ENCODE measurements around the gene JPH3.
A peak's percentile ranks its signal among the peaks of the same experiment; 100 is the strongest.

Gene JPH3

GRCh38 chr16:87627542-87628245, 25.4 kb downstream of the JPH3 start:
- no peak for DNase-seq

GRCh38 chr16:87628246-87628923, 26.1 kb downstream of the JPH3 start:
- DNase-seq, result no peak

DNA sequence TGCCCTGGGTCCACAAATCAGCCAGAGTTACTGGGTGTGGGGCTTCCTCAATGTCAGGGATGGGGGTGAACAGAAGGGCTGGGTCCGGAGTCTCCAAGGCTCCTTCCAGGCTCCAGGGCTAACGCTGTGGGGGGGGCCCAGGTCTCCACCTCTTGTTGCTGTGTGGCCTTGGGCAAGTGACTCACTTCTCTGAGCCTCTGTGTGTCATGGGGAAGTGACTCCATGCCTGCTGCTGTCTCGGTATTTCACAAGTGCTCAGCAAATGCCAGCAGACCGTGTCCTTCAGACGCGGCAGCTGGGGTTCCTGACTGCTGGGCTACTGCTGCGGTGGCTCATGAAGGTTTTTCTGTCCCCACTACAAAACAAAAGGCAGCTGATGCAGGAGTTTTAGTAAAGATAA, 26.6 kb downstream of the JPH3 start:
- DNase-seq, result peak; percentile 11

GRCh38 chr16:87631067-87631466, 28.8 kb downstream of the JPH3 start:
- no peak for DNase-seq

DNA sequence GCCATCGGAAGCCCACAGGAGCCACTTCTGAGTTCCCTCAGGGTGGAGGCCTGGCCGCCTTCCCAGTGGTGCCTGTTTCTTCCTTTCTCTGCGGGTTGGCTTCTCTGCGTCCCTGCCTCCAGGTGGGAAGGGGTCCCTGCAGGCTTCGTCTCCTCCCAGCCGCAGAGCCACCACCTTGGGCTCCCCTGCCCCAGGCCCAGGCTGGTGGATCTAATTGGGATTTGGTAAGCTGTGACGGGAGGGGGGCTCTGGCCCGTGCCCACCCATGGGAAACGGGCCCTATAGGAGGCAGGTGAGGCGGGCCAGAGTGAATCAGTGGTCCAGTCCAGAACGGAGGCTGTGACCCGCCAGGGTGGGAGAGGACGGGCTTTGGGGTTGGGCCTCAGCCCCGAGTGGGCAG, 32.1 kb downstream of the JPH3 start:
- DNase-seq, result no peak

- DNase-seq, result peak; percentile 30
Observed at GRCh38 chr16:87635541-87636049, 33.3 kb downstream of the JPH3 start.

DNA sequence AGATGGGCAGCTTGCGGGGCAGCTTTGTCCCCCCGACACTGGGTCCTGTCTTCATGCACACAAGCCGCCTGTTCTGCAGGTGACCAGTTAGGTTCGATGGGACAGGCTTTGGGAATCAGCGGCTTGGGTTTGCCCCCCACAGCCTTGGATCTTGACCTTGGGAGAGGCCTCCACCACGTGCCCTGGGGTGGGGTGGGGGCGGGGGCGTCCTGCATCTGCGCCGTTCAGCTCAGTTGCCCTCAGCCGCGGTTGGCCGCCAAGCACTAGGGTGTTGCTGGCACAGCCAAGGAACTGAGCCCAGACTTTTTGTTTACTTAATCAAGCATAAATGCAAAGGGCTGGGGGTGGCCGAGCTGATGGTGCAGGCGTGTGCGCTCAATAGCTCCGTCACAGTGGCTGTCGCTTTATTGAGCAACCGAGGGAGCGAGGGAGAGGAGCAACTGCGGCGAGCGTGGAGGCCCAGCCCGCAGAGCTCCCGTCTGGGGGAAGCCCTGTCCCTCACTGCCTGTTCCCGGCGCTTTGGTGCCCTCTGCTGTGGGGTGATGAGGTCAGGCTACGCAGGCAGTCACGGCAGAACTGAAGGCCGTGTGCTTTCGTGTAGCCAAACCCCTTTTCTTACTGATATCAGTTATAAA, 33.9 kb downstream of the JPH3 start:
- DNase-seq, result peak; percentile 82

- DNase-seq, result no peak
Observed at GRCh38 chr16:87636741-87637140, 34.4 kb downstream of the JPH3 start.

DNA sequence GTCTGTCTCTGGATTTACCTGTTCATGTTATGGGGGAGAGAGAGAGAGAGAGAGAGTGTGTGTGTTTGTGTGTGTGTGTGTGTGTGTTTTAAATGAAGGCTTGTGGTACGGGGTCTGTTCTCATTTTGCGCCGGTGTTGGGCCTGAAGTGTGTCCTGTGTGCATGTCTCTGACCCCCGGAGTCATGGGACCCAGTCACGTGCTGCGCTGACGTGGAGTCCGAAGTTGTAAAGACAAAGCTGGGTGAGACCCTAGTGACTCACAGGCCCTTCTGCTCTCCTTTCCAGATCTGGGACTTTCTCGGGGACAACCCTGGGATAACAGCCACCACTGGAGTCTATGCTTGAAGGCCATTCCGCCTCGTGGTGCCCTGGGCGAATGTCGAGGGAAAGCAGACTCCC, 35.0 kb downstream of the JPH3 start:
- DNase-seq, result no peak

DNA sequence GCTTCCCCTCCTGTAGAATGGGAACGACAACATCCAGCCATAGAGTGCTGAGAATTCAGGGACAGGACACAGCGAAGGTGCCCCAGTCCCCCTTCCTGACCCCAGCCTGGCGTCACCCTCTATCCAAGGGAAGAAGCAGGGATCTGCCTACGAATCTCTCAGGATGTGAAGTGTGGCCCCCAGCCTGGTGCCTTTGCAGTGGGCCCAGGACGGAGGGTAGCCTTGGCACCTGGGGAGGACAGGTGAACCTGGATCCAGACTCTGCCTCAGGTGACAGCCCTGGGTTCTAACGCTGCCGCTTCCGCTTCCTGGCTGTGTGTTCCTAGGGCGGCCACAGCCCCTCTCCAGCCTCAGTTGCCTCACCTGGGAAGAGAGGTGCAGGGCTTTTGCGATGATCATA, 36.4 kb downstream of the JPH3 start:
- DNase-seq, result no peak

- no peak for DNase-seq
Observed at GRCh38 chr16:87641721-87642120, 39.4 kb downstream of the JPH3 start.

- DNase-seq, result no peak
Observed at GRCh38 chr16:87642491-87642890, 40.2 kb downstream of the JPH3 start.

DNA sequence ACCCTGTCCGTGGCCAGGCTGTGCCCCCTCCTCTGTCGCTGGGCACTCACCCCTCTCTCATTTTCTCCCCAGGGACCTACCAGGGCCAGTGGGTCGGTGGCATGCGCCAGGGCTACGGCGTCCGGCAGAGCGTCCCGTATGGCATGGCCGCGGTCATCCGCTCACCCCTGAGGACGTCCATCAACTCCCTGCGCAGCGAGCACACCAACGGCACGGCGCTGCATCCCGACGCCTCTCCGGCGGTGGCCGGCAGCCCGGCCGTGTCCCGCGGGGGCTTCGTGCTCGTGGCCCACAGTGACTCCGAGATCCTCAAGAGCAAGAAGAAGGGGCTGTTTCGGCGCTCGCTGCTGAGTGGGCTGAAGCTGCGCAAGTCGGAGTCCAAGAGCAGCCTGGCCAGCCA, 41.9 kb downstream of the JPH3 start:
- no peak for DNase-seq

DNA sequence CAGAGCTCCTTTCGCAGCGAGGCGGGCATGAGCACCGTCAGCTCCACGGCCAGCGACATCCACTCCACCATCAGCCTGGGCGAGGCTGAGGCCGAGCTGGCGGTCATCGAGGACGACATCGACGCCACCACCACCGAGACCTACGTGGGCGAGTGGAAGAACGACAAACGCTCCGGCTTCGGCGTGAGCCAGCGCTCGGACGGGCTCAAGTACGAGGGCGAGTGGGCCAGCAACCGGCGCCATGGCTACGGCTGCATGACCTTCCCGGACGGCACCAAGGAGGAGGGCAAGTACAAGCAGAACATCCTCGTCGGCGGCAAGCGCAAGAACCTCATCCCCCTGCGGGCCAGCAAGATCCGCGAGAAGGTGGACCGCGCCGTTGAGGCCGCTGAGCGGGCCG, 42.3 kb downstream of the JPH3 start:
- DNase-seq, result no peak

- DNase-seq, result no peak
Observed at GRCh38 chr16:87645802-87646201, 43.5 kb downstream of the JPH3 start.

DNA sequence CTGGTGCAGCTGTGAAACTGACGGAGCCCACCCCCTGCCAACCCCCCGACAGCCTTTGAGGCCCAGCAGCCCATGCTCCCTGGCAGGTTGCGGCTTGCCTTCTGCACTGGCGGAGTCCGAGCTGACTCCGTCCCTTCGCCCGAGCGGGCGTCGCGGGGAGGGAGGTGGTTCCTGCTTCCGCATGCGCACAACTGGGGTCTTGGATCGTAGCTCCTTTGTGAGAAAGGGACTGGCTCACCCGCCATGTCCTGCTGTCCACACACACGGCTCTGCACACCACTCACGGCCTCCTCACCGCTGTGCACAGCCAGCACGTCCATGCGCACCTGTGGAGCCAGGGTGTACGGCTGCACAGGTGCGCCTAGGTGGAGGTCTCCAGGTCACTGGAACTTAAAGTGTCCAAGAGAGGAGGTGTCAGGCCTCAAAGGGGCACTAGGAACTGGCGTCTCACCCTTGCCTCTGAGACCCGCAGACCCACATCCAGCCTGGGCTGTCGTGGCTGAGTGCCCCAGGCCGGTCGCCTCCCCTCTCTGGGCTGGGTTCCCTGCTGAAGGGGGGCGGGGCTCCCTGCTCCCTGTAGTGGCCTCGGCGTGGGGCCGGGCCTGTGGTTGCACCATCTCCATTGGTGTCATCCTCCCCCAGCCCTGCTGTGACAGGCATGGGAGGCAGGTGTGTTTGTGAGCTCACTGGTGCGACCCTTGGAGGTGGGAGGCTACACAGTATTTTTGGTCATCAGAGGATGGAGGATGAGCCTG, 45.3 kb downstream of the JPH3 start:
- no peak for DNase-seq

GRCh38 chr16:87648236-87648635, 45.9 kb downstream of the JPH3 start:
- no peak for DNase-seq

GRCh38 chr16:87648698-87649487, 46.6 kb downstream of the JPH3 start:
- no peak for DNase-seq

DNA sequence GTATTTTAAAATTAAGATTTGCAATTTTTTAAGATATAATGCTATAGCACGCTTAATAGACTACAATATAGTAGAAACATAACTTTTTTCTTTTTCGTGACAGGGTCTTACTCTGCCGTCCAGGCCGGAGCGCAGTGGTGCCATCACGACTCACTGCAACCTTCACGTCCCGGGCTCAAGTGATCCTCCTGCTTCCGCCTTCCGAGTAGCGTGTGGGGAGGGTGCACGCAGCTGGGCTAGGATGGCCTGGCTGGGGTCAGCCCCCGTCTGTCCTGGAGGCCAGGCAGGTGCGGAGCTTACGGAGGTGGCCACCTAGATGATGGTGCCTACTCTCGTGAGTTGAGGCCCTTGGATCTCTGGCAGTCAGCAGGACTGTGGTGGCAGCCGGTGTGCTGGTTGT, 50.1 kb downstream of the JPH3 start:
- no peak for DNase-seq

DNA sequence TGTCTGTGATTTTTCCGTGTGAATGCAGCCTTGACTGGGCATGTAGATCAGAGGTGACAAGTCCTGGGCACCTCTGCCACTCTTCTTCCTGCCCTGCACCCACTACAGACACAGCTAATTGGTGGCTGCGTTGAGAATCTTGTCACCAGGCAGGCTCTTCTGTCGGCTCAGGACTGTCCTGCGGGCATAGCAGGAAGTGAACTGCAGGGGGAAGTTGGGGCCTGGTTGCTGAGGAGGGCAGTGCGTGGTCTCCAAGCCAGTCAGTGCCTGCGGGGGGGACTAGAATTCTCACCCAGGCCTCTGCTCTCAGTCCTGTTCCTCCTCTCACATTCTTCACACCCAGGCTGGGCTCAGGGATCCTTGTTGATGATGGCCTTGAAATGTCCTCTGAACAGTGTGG, 50.5 kb downstream of the JPH3 start:
- no peak for DNase-seq

DNA sequence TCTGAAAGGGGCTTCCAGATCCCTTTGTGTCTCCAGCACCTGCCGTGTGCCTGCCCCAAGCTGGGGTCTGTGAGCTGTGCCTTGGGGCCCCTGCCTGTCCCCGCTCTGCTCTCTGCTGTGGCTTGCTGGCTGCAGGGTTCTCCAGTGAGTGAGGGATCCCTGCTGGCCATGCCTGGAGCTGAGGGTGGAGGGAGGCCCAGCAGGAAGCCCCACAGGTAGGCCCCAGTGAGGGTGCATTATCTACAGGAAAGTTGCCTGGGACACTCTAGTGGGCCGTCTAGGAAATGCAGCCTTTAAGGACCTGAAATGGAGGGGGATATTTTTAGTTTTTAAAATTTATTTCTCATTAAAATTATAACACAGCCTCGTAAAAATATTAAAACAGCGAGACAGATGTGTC, 50.9 kb downstream of the JPH3 start:
- DNase-seq, result no peak

DNA sequence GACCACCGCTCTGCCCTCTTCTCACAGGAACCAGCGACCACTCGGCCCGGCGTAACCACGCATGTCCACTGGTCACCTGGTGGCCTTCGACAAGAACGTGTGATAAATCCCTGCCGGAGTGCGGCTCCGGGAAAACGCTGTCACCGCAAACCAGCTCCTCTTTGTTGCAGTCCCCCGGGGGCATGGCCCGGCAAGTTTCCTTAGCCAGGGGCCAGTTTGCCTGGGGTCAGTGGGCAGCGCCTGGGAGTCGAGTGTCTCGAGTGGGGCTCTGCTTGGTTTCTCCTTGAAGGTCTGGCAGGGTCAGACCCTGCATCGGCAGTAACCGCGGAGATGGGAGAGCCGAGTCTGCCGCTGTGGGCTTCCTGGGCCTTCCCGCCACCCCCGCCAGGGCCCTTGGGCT, 52.5 kb downstream of the JPH3 start:
- DNase-seq, result no peak
